ENCODE measurements around the gene LENG9. TPM values are rescaled to one million over a fixed set of nuclear protein-coding genes. Genes with fewer than 3 reads are reported as not detected.

Gene LENG9
- total RNA-seq, 1 experiment from 2014 or later = 4.0 TPM

DNA sequence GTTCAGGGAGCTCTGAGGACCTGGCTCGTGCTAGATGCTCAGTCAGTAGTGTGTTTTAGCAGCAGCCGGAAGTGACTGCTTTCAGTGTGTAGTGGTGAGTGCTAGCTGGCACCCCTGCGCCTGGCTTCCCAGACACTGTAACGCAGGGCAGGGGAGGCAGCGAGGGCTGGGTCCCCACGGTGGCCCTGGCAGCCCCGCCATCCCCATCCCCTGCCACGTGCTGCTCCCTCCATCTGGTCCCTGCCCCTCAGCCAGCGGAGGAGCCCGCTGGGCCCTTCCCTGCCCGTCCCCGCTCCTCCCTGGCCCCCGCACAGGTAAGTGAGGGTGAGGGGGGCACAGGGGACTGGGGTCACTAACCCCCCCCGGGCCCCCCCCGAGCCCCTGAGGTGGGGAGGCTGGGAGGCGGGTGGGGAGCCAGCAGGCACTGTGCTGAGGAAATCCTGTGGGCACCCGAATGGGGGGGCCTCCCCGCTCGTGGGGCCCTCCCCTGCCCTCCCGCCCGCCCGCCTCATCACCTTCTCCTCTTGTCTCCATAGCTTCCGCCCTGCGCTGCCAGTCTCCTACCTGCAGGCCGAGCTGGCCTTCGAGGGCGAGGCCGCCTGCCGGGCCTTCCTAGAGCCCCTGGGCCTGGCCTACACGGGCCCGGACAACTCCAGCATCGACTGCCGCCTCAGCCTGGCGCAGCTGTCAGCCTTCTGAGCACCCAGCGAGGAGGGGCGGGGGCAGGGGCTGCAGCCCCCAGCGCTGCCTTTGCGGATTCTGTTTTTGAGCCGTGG is 3.2 kb downstream of the LENG9 start:
- Histone ChIP-seq H3K27ac (no peak overlapping the region), H3K4me3 (no peak overlapping the region), H3K36me3 (peaks cover 75% of the 10 kb centered on the region), H3K27me3 (replicated peaks) (no peaks in the 10 kb centered on the region), H3K4me1 (replicated peaks) (peaks cover 33% of the 10 kb centered on the region), H3K9me3 (replicated peaks) (0 out of 2 replicates have a peak, but pooled peaks cover 5% of the 10 kb centered on the region)
- no peak for DNase-seq (ENCODE audit: low read depth in 1 of 2, low spot score in 2 of 2)

DNA sequence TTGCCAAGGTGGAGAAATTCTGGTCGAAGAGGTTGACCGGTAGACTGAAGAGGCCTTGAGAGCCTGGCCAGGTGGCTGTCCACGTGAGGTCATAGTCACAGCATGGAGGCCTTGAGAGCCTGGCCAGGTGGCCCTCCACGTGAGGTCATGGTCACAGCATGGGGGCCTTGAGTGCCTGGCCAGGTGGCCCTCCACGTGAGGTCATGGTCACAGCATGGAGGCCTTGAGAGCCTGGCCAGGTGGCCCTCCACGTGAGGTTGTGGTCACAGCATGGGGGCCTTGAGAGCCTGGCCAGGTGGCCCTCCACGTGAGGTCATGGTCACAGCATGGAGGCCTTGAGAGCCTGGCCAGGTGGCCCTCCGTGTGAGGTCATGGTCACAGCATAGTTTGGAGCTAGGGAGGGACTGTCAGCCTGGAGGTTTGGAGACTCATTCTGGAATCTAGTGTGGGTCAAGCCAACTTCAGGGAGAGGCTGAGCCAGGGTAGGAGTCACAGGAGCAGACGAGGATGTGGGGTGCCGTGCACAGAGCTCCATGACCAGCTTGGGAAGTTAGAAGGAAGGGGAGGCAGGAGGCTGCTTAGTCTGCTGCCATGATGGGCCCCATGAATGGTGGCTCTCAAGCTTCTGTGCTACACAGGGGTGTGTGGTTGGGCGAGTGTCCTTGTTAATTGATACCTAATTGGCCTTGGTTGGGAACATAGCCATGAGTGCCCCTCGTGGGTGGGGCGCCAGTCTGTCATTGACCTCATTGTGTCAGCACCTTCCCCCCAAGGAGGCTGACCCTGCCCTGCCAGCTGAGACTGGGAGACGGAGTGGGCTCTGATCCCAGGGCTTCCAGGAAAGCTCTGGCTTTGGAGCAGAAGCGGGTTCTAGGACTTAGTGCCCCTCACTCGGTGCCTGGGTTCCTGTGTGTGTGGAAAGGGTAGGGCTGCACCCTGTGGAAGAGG is 4.0 kb downstream of the LENG9 start:
- H3K27me3 ChIP-seq (replicated peaks) = no peaks in the 10 kb centered on the region
- no peak for DNase-seq (ENCODE audit: low read depth in 1 of 2, low spot score in 2 of 2)
- H3K4me3 ChIP-seq = no peak overlapping the region
- H3K36me3 ChIP-seq = peaks cover 84% of the 10 kb centered on the region
- 0 out of 2 replicates have a peak, but pooled peaks cover 5% of the 10 kb centered on the region for H3K9me3 ChIP-seq (replicated peaks)
- no peak overlapping the region for H3K27ac ChIP-seq
- H3K4me1 ChIP-seq (replicated peaks) = peaks cover 29% of the 10 kb centered on the region

DNA sequence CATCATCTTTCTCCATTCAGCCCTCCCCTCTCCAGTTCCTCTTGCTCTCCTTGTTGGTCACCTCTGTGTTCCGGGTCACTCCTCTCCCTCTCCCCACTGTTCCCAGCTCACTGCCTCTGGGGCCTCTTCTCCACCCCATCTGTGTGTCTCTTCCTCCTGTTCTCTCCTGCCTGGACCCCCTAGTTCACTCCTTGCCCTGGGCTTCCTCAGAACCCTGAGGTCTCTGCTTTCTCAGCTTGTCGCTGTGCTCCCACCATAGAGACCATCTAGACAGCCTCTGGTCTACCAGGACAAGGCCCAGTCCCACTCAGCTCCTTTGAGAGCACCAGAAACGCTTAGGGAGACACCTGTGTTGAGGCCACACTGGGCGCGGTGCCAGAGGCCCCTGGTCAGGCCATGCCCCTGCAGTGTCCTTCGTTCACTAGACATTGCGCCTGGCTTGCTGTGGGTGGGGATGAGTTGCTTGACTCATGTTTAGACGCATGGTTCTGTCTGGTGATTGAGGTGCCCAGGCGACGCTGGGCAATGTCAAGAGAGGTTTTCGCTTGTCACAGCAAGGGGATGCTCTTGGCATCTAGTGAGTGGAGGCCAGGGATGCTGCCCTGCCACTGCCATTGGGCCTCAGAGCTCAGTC is 4.8 kb downstream of the LENG9 start:
- H3K9me3 ChIP-seq (replicated peaks) = 0 out of 2 replicates have a peak, but pooled peaks cover 3% of the 10 kb centered on the region
- peaks cover 92% of the 10 kb centered on the region for H3K36me3 ChIP-seq
- H3K27ac ChIP-seq = no peak overlapping the region

GRCh38 chr19:54457773-54458647 is 5.6 kb downstream of the LENG9 start:
- peaks cover 14% of the 10 kb centered on the region for H3K4me1 ChIP-seq (replicated peaks)

More for the DNA sequence above, 4.8 kb downstream of the LENG9 start:
- no peak for DNase-seq (ENCODE audit: low read depth in 1 of 2, low spot score in 2 of 2)
- Histone ChIP-seq H3K4me1 (replicated peaks) (peaks cover 21% of the 10 kb centered on the region), H3K27me3 (replicated peaks) (no peaks in the 10 kb centered on the region), H3K4me3 (no peak overlapping the region)

GRCh38 chr19:54456423-54457373 is 6.9 kb downstream of the LENG9 start:
- H3K4me1 ChIP-seq (replicated peaks) = peaks cover 2% of the 10 kb centered on the region
- H3K9me3 ChIP-seq (replicated peaks) = no peaks in the 10 kb centered on the region
- no peaks in the 10 kb centered on the region for H3K27me3 ChIP-seq (replicated peaks)
- peaks cover 94% of the 10 kb centered on the region for H3K36me3 ChIP-seq
- no peak overlapping the region for H3K27ac ChIP-seq
- H3K4me3 ChIP-seq = no peak overlapping the region
- DNase-seq (ENCODE audit: low read depth in 1 of 2, low spot score in 2 of 2) = no peak

More at GRCh38 chr19:54457773-54458647, 5.6 kb downstream of the LENG9 start:
- Histone ChIP-seq H3K9me3 (replicated peaks) (no peaks in the 10 kb centered on the region), H3K27ac (no peak overlapping the region), H3K36me3 (peaks cover 94% of the 10 kb centered on the region), H3K27me3 (replicated peaks) (no peaks in the 10 kb centered on the region), H3K4me3 (no peak overlapping the region)
- DNase-seq (ENCODE audit: low read depth in 1 of 2, low spot score in 2 of 2) = no peak

GRCh38 chr19:54455786-54456422 is 7.7 kb downstream of the LENG9 start:
- Histone ChIP-seq H3K4me3 (no peak overlapping the region), H3K9me3 (replicated peaks) (no peaks in the 10 kb centered on the region), H3K27ac (no peak overlapping the region), H3K36me3 (peaks cover 94% of the 10 kb centered on the region), H3K4me1 (replicated peaks) (peaks cover 9% of the 10 kb centered on the region), H3K27me3 (replicated peaks) (no peaks in the 10 kb centered on the region)
- no peak for DNase-seq (ENCODE audit: low read depth in 1 of 2, low spot score in 2 of 2)

DNA sequence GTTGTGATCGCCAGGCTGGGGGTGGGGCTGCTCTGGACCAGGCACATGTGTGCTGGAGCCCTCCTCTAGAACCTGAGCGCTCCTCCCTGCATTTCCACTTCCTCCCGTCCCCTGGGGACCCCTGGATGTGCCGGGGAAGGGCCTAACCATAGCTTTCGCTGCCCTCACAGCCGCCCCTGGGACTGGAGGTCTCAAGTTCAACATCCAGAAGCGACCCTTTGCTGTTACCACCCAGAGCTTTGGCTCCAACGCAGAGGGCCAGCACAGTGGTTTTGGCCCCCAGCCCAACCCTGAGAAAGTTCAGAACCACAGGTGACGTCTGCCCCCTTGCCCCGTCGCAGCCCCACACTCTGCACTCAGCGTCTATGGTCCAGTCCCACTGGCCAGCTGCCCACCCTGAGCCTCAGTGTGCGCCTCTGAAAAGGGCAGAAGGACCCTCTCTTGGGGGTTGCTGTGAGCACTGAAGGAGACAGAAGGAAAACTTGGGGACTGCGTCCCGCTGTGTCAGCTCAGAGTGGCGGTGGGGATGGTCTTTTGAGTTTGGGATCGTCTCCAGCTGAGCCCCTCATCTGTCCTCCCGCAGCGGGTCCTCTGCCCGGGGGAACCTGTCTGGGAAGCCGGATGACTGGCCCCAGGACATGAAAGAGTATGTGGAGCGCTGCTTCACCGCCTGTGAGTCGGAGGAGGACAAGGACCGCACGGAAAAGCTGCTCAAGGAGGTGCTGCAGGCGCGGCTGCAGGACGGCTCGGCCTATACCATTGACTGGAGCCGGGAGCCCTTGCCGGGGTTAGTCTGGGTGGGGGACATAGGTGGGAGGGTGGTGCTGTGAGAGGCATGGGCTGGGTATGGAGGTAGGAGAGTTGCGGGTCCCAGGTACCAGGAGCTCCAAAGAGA is 8.6 kb downstream of the LENG9 start:
- H3K27ac ChIP-seq = no peak overlapping the region
- no peaks in the 10 kb centered on the region for H3K27me3 ChIP-seq (replicated peaks)
- H3K4me3 ChIP-seq = no peak overlapping the region
- H3K9me3 ChIP-seq (replicated peaks) = no peaks in the 10 kb centered on the region
- no peak for DNase-seq (ENCODE audit: low read depth in 1 of 2, low spot score in 2 of 2)
- H3K4me1 ChIP-seq (replicated peaks) = peaks cover 18% of the 10 kb centered on the region
- peaks cover 96% of the 10 kb centered on the region for H3K36me3 ChIP-seq

GRCh38 chr19:54453921-54454780 is 9.4 kb downstream of the LENG9 start:
- peaks cover 18% of the 10 kb centered on the region for H3K4me1 ChIP-seq (replicated peaks)
- H3K4me3 ChIP-seq = no peak overlapping the region
- no peak for DNase-seq (ENCODE audit: low read depth in 1 of 2, low spot score in 2 of 2)
- H3K36me3 ChIP-seq = peaks cover 100% of the 10 kb centered on the region
- H3K27ac ChIP-seq = no peak overlapping the region
- no peaks in the 10 kb centered on the region for H3K9me3 ChIP-seq (replicated peaks)
- no peaks in the 10 kb centered on the region for H3K27me3 ChIP-seq (replicated peaks)

- Histone ChIP-seq H3K4me3 (no peak overlapping the region), H3K9me3 (replicated peaks) (no peaks in the 10 kb centered on the region), H3K36me3 (peaks cover 86% of the 10 kb centered on the region), H3K27ac (no peak overlapping the region), H3K27me3 (replicated peaks) (no peaks in the 10 kb centered on the region), H3K4me1 (replicated peaks) (peaks cover 18% of the 10 kb centered on the region)
- DNase-seq (ENCODE audit: low read depth in 1 of 2, low spot score in 2 of 2) = no peak
Measured at GRCh38 chr19:54452626-54453025, 11.0 kb downstream of the LENG9 start.

DNA sequence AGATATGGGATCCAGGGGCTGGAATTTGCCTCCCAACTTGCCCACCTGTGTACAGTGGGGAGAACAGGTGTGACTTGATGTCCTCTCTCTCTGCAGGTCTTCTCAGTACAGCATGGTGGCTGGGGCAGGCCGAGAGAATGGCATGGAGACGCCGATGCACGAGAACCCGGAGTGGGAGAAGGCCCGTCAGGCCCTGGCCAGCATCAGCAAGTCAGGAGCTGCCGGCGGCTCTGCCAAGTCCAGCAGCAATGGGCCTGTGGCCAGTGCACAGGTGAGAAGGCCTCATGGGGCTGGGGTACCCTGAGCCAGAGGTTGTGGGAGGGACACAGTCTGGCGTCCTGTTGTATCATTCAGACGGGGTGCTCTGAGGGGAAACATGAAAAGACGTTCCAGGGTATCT is 11.6 kb downstream of the LENG9 start:
- peaks cover 80% of the 10 kb centered on the region for H3K36me3 ChIP-seq
- H3K27me3 ChIP-seq (replicated peaks) = no peaks in the 10 kb centered on the region
- DNase-seq (ENCODE audit: low read depth in 1 of 2, low spot score in 2 of 2) = no peak
- H3K4me3 ChIP-seq = no peak overlapping the region
- H3K27ac ChIP-seq = no peak overlapping the region
- peaks cover 22% of the 10 kb centered on the region for H3K4me1 ChIP-seq (replicated peaks)
- no peaks in the 10 kb centered on the region for H3K9me3 ChIP-seq (replicated peaks)
